Measurements from ENCODE around the gene C19orf47.

DNA sequence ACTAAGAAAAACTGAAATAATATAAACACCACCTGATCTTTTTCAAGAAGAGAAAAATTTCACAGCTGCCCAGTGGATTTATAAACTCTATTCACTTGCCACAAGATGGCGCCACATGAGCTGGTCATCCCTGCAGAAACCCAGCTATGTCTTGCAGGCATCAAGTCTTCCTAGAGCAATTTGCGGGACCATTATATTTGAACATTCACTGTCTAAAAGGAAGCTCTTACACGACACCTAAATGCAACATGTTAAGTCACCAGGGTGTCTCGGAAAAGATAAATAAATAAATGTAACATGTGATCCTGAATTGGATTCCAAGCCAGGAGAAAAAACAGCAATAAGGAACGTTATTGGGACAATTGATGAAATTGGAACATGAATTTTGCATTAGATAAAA is 42.8 kb downstream of the C19orf47 start:
- no peak for TF ChIP-seq POLR2AphosphoS5 (IDR thresholded peaks at IDR 0.05)
- no peak for TF ChIP-seq POLR2A (IDR thresholded peaks at IDR 0.05)
